ENCODE results near the gene IFNL1. TPM values are rescaled to one million over a fixed set of nuclear protein-coding genes. Genes with fewer than 3 reads are reported as not detected.

IFNL1 gene
- total RNA-seq, 4 donors from 2014 or later, result not detected

- TF ChIP-seq CTCF (IDR thresholded peaks at IDR 0.05; ENCODE audit: low read depth), result no peak
Measured at GRCh38 chr19:39332293-39332692, 36.1 kb downstream of the IFNL1 start.

- no peak for TF ChIP-seq CTCF (IDR thresholded peaks at IDR 0.05; ENCODE audit: low read depth)
Measured at GRCh38 chr19:39333507-39333906, 37.3 kb downstream of the IFNL1 start.

GRCh38 chr19:39334444-39334976, 38.3 kb downstream of the IFNL1 start:
- TF ChIP-seq CTCF (IDR thresholded peaks at IDR 0.05; ENCODE audit: low read depth), result no peak

- no peak for TF ChIP-seq CTCF (IDR thresholded peaks at IDR 0.05; ENCODE audit: low read depth)
Measured at GRCh38 chr19:39335168-39335548, 39.0 kb downstream of the IFNL1 start.

GRCh38 chr19:39336483-39336882, 40.3 kb downstream of the IFNL1 start:
- no peak for TF ChIP-seq CTCF (IDR thresholded peaks at IDR 0.05; ENCODE audit: low read depth)

- no peak for TF ChIP-seq CTCF (IDR thresholded peaks at IDR 0.05; ENCODE audit: low read depth)
Measured at GRCh38 chr19:39339674-39340073, 43.5 kb downstream of the IFNL1 start.

GRCh38 chr19:39341129-39341718, 45.0 kb downstream of the IFNL1 start:
- no peak for TF ChIP-seq CTCF (IDR thresholded peaks at IDR 0.05; ENCODE audit: low read depth)

Measured in subcutaneous adipose tissue (tissue), 4 donors.